T47D (cell line): ENCODE measurements around the gene ABL1.

ENCODE experiments used
- DNase-seq, 2 experiments: peaks; one replicate each; pipeline versions ENCODE4 v3.0.0 to v3.0.0-alpha.2; 2011 to 2012; ENCODE audit warnings: low read depth in 1 of 2, low spot score in 1 of 2
- JUND ChIP-seq: IDR thresholded peaks from 2 replicates; pipeline ENCODE4 v1.6.1; 2012; ENCODE audit warnings: low read depth
- in situ Hi-C: cut with HindIII; loops from 2 replicates; pipeline ENCODE4 v1.10.0; 2016; ENCODE audit warnings: low sequenced_read_pairs, low pct_unique_long_range_greater_than_20kb

ABL1 gene

GRCh38 chr9:130806327-130806716, 28.7 kb upstream of the ABL1 start:
- no peak for TF ChIP-seq JUND
- in situ Hi-C loops, result no loop called here
- DNase-seq, result no peak

- in situ Hi-C loops, result no loop called here
- no peak for DNase-seq
- TF ChIP-seq JUND, result no peak
Observed at GRCh38 chr9:130810609-130811136, 24.4 kb upstream of the ABL1 start.

GRCh38 chr9:130815242-130815808, 19.7 kb upstream of the ABL1 start:
- no peak for DNase-seq
- TF ChIP-seq JUND, result no peak
- in situ Hi-C loops, result no loop called here

- no peak for DNase-seq
- no peak for TF ChIP-seq JUND
- in situ Hi-C loops, result no loop called here
Observed at GRCh38 chr9:130817914-130818313, 17.1 kb upstream of the ABL1 start.

GRCh38 chr9:130820135-130820738, 14.8 kb upstream of the ABL1 start:
- no peak for DNase-seq
- in situ Hi-C loops, result no loop called here
- no peak for TF ChIP-seq JUND

- no peak for DNase-seq
Observed at GRCh38 chr9:130823435-130823834, 11.6 kb upstream of the ABL1 start.

GRCh38 chr9:130824079-130824478, 11.0 kb upstream of the ABL1 start:
- TF ChIP-seq JUND, result no peak
- in situ Hi-C loops, result no loop called here
- no peak for DNase-seq

More at GRCh38 chr9:130823435-130823834, 11.6 kb upstream of the ABL1 start:
- TF ChIP-seq JUND, result no peak
- in situ Hi-C loops, result no loop called here

GRCh38 chr9:130824643-130825350, 10.3 kb upstream of the ABL1 start:
- peak; percentile 46 to 61 for DNase-seq
- TF ChIP-seq JUND, result no peak
- in situ Hi-C loops, result no loop called here

- in situ Hi-C loops, result no loop called here
- no peak for TF ChIP-seq JUND
- DNase-seq, result no peak
Observed at GRCh38 chr9:130825351-130825651, 9.8 kb upstream of the ABL1 start.

GRCh38 chr9:130825809-130826208, 9.2 kb upstream of the ABL1 start:
- DNase-seq, result no peak
- no peak for TF ChIP-seq JUND
- in situ Hi-C loops, result no loop called here

GRCh38 chr9:130829762-130830161, 5.3 kb upstream of the ABL1 start:
- in situ Hi-C loops, result no loop called here
- TF ChIP-seq JUND, result no peak
- no peak for DNase-seq

GRCh38 chr9:130830231-130830760, 4.8 kb upstream of the ABL1 start:
- DNase-seq, result no peak
- TF ChIP-seq JUND, result no peak
- in situ Hi-C loops, result no loop called here

- in situ Hi-C loops, result no loop called here
- TF ChIP-seq JUND, result no peak
- no peak for DNase-seq
Observed at GRCh38 chr9:130831077-130831476, 4.0 kb upstream of the ABL1 start.
